HG03342 (cell line): ENCODE measurements around the gene MAPK11.
"Not testable (repeated sequence)": the region's sequence is repeated elsewhere in the genome, so short reads cannot be mapped to it uniquely, and the experiment has no call there.

Experiments used
- ATAC-seq: cut with Tn5 transposase; IDR thresholded peaks from one replicate; pipeline ENCODE4 v1.9.1; 2021; ENCODE audit warnings: mild to moderate bottlenecking, moderate library complexity; ENCODE audit not compliant: unreplicated experiment

MAPK11 gene

DNA sequence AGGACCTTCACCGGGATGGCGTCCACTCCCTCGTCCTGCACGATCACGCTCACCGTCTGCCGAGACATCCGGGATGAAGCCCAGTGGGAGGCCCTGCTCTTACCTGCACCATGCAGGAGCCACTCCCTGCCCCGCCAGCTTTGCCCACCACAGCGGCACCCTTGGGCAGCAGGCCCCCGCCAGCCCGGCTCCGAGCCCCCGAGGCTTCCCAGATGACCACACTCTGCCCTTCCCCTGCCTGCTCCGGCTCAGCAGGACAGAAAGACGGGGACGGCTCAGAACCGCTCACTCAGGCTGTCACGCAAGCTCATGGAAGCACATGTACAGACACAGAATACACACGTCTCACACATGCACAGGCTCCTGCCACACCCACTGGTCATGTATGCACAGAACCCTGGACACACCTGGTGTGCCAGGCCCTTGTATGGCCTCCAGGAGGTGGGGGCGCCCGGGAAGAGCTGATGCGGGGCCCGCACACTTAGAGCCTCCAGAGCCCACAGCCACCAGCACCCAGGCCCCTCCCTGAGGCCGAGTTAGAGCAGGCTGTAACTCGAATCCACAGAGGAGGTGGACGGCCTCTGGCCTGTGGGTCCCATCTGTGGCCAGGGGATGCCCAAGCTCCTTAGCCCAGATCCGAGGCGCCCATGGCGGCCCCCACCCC, 8.9 kb upstream of the MAPK11 start:
- no peak for ATAC-seq

DNA sequence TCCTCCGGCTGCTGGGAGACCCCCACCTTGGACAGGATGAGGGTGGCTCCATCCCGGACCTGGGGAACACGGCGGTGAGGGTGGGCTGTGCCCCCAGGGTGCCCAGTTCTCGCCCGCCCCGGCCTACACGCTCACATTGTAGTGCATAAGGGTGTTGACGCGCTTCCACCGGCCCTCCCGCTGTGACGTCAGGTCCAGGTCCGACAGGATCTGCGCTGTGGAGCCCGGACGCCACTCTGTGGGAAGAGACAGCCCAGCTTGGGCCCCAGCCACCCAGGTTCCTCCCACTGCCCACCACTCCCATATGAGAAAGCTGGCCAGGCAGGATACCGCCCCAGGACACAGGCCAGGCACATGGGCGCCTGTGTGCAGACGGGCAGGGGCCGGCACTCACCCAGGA, 8.3 kb upstream of the MAPK11 start:
- ATAC-seq, result no peak

DNA sequence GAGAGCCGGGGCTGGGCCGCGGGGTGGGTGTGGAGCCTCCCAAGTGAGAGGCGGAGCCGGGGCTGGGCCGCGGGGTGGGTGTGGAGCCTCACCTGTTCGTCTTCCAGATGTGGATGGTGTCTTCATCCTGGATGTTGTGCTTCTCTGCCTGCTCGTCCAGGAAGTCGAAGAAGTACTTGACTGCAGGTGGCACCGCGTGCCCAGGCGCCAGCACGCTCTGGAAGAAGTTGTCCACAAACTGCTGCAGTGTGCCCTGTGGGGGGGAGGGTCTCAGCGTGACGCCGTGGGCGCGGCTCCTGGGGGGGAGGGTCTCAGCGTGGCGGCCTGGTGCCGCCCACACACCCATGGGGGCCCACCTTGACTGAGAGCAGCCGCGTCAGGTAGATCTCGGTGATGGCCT, 7.6 kb upstream of the MAPK11 start:
- no peak for ATAC-seq

DNA sequence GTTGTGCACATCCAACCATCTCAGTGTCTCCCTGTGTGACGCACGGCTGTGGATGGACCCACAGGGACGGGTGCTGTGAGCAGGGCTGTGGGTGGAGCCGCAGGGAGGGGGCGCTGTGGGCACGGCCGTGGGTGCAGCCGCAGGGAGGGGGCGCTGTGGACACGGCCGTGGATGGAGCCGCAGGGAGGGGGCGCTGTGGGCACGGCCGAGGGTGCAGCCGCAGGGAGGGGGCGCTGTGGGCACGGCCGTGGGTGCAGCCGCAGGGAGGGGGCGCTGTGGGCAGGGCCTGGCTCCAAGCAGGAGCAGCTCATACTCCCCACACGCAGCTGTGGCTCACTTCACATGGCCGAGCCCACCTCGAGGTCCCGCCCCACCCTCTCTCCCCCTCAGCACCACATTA, 6.0 kb upstream of the MAPK11 start:
- no peak for ATAC-seq

- no peak for ATAC-seq
These were observed 5.2 kb upstream of the MAPK11 start for GRCh38 chr22:50275181-50276055.

GRCh38 chr22:50274771-50275170, 4.6 kb upstream of the MAPK11 start:
- no peak for ATAC-seq

GRCh38 chr22:50274311-50274710, 4.1 kb upstream of the MAPK11 start:
- ATAC-seq, result no peak

DNA sequence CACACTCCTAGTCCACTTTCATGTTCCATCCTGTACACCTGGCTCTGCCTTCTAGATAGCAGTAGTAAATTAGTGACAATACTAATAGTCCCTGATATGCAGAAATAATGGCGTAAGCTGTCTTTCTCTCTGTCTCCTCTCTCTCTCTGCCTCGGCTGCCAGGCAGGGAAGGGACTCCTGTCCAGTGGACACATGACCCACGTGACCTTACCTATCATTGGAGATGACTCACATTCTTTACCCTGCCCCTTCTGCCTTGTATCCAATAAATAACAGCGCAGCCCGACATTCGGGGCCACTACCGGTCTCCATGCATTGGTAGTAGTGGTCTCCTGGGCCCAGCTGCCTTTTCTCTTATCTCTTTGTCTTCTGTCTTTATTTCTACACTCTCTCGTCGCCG, 3.6 kb upstream of the MAPK11 start:
- not testable (repeated sequence) for ATAC-seq

GRCh38 chr22:50273352-50273751, 3.2 kb upstream of the MAPK11 start:
- ATAC-seq, result not testable (repeated sequence)

DNA sequence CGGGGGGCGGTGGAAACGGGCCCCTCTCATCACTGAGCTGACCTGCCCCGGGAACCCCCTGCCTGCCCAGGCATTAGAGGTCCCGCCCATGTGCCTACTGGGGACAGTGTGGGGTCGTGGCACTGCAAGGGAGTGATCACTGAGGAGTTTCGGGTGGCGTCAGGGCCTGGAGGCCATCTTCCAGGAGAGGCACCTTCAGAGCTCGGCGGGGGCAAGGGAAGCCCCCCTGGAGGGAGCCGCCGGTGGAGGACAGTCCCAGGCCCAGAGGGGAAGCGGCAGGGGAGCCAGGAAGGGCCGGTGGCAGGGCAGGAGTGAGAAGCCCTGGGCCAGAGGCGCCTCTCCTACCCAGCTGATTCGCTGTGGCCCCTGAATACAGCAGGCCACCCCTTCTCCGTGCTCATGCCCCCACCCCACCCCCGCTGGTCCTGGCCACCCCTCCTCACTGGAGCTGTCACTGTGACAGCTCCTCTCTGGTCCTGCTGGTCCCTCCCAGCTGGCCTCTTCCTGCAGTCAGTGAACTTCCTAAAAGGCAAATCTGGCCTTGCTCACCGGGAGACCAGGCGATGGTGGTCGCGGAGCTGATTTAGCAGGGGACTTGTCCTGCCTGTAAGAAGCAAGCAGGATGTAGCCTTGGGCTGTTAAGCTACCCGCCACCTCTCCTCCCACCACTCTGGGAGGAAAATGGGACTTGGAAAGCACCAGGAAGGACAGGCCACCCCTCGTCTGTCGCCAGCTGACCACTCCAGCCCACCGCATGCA, 2.0 kb upstream of the MAPK11 start:
- ATAC-seq, result no peak

GRCh38 chr22:50271519-50271970, 1.4 kb upstream of the MAPK11 start:
- ATAC-seq, result no peak

GRCh38 chr22:50270666-50271394, 650 bp upstream of the MAPK11 start:
- ATAC-seq, result no peak

GRCh38 chr22:50269573-50269969, 609 bp downstream of the MAPK11 start:
- ATAC-seq, result no peak

- no peak for ATAC-seq
These were observed 1.5 kb downstream of the MAPK11 start for GRCh38 chr22:50268655-50269113.

- no peak for ATAC-seq
These were observed 2.4 kb downstream of the MAPK11 start for GRCh38 chr22:50267591-50268390.

DNA sequence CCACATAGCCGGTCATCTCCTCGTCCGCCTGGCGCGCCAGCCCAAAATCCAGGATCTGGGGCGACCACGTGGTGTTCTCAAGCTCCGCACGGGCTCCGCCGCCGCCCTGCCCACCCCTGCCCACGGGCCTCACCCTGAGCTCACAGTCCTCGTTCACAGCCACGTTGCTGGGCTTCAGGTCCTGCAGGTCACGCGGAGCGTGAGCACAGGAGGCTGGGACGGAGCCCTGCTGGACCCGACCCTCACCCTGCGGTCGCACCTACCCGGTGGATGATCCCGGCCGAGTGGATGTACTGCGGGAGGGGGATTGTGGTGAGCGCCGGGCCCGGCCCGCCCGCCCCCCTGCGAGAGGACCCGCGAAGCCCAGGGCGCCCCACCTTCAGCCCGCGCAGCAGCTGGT, 3.2 kb downstream of the MAPK11 start:
- no peak for ATAC-seq

DNA sequence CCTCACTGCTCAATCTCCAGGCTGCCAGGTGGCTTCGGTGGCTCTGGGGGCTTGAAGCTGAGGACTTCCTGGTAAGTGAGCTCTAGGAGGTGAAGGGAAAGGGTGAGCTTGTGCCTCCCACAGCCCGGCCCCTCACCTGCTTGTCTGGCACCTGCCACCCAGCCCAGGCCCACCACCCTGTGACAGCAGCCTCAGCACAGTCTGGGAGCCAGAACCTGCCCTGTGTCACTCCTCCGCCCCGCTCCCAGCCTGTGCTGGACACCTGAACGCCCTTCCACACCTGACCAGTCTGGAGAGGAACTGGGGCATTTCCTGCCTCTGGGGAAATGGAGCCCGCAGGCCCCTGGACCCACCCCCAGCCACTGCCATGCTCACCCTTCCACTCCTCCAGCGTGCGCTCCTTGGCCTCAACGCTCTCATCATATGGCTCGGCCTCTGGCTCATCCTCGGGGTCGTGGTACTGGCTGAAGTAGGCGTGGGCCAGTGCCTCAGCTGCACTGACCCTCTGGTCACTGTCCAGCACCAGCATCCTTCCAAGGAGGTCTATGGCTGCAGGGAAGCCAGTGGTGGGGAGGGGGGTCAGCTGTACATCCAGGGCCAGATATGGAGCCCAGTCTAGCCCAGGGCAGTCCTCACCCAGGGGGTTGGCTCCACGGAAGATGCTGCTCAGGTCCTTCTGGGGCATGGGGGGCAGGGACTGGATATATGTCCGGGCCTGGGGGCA, 5.1 kb downstream of the MAPK11 start:
- ATAC-seq, result no peak

DNA sequence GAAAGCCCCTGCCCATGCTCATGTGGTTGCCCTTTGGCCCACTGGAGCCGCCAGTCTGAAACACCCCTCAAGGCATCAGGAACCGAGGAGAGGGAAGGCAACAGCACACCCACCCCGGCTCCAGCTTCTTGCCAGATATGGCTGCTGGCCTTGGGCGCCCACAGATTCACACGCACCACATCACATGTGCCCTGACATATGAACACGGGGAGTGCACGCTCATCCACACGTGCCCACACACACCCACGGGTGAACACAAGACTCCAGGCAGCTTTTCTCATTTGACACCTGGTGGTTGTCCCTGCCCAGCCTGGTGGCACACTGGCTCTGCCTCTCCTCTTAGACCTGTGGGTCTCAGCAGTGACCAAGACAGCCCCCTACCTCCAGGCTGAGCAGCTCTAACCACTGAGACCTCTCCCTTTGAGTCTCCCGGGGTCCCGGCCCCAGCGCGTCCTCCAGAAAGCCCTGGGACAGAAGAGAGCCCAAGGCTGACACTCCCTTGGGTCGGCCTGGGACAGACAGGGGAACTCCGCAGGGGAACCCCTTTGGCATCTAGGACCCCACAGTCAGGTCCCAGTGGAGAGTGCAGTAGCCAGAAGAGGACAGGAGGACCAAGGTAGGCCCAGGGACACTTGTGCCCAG, 6.0 kb downstream of the MAPK11 start:
- ATAC-seq, result no peak
